Neural cell (in vitro differentiated cells): ENCODE data around the gene NECTIN1.

Experiments
- CTCF ChIP-seq: fragments of 450-650 bp; IDR thresholded peaks from 2 replicates; pipeline ENCODE4 v1.5.1; 2014; ENCODE audit warnings: antibody characterized with exemption, mild to moderate bottlenecking, moderate library complexity; ENCODE audit not compliant: poor library complexity, severe bottlenecking
- EP300 ChIP-seq: fragments of 450-650 bp; conservative IDR thresholded peaks from 2 replicates; pipeline ENCODE4 v1.6.1; 2014; ENCODE audit warnings: antibody characterized with exemption, mild to moderate bottlenecking, moderate library complexity; ENCODE audit not compliant: poor library complexity, severe bottlenecking
- EZH2 ChIP-seq: fragments of 200-600, 300-800 bp; shearing (Covaris generic), sonication (generic); IDR thresholded peaks from 2 replicates; pipeline ENCODE4 v1.6.1; 2014; ENCODE audit warnings: antibody characterized with exemption, low read length, borderline replicate concordance, mild to moderate bottlenecking; ENCODE audit not compliant: insufficient read depth, poor library complexity, severe bottlenecking
- MXI1 ChIP-seq: fragments of 450-650 bp; conservative IDR thresholded peaks from 2 replicates; pipeline ENCODE4 v1.6.1; 2014; ENCODE audit warnings: antibody characterized with exemption, mild to moderate bottlenecking; ENCODE audit not compliant: poor library complexity, severe bottlenecking
- POLR2AphosphoS5 ChIP-seq: IDR thresholded peaks from 2 replicates; pipeline ENCODE4 v1.6.1; 2012
- RAD21 ChIP-seq: fragments of 450-650 bp; conservative IDR thresholded peaks from 2 replicates; pipeline ENCODE4 v1.6.1; 2014; ENCODE audit warnings: antibody characterized with exemption, mild to moderate bottlenecking, moderate library complexity
- REST ChIP-seq: IDR thresholded peaks from 2 replicates; pipeline ENCODE4 v1.6.1; 2012; ENCODE audit warnings: borderline replicate concordance
- SMC3 ChIP-seq: fragments of 450-650 bp; conservative IDR thresholded peaks from 2 replicates; pipeline ENCODE4 v1.6.1; 2014; ENCODE audit warnings: antibody characterized with exemption, mild to moderate bottlenecking, moderate library complexity; ENCODE audit not compliant: poor library complexity
- TAF1 ChIP-seq: IDR thresholded peaks from 2 replicates; pipeline ENCODE4 v1.6.1; 2012; ENCODE audit warnings: low read depth

- TF ChIP-seq CTCF = no peak
- TF ChIP-seq REST = no peak
- no peak for TF ChIP-seq MXI1
- TF ChIP-seq TAF1 = no peak
- TF ChIP-seq POLR2AphosphoS5 = no peak
- no peak for TF ChIP-seq SMC3
- TF ChIP-seq EP300 = no peak
- no peak for TF ChIP-seq RAD21
- no peak for TF ChIP-seq EZH2
Measured at GRCh38 chr11:119589001-119589400, 140.0 kb downstream of the NECTIN1 start.
